Upper lobe of left lung (tissue), 4 donors: Measurements from ENCODE around the gene LRTM2.

Experiments
- CTCF ChIP-seq, 6 experiments: fragments of 450-650 bp in 4 of 6; fragments of 200-600 bp in 2 of 6; sonication (generic) in 2 of 6; IDR thresholded peaks; one replicate each; pipeline ENCODE4 v1.5.1; 2016 to 2019; ENCODE audit warnings: antibody characterized with exemption in 6 of 6
- POLR2AphosphoS5 ChIP-seq, 2 donors: sonication (generic); formaldehyde crosslinking; IDR thresholded peaks; one replicate each; pipeline ENCODE4 v1.5.1; 2017; ENCODE audit warnings: antibody characterized with exemption in 2 of 2

GRCh38 chr12:1808036-1808797 is 12.1 kb upstream of the LRTM2 start:
- no peak for TF ChIP-seq CTCF (IDR thresholded peaks at IDR 0.05)
- no peak for TF ChIP-seq POLR2AphosphoS5 (IDR thresholded peaks at IDR 0.05)
